Activated T-cell treated with anti-CD3 and anti-CD28 coated beads for 1 hour (primary cell): ENCODE results near the gene KRTAP2-2.

ENCODE experiments used
- DNase-seq: peaks from one replicate; pipeline ENCODE4 v3.0.0-alpha.2; 2020; ENCODE audit warnings: low read depth

KRTAP2-2 gene

DNA sequence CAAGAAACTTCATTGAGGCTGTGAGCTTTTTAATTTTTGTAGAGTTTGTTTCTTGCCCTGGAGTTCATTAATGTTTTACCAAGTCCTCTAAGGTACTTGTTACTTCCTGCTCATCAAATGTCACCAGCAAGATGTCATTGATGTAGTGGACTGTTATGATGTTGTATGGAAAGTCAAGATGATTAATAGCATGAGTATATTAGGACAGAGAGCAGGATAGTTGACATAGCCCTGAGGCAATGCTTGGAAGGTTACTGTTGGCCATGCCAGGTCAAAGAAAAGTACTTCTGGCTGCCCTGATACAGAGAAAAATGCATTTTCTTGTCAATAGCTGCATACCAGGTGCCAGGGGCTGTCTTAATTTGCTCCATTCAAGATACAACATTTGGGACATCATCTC is 34.7 kb downstream of the KRTAP2-2 start:
- no peak for DNase-seq

DNA sequence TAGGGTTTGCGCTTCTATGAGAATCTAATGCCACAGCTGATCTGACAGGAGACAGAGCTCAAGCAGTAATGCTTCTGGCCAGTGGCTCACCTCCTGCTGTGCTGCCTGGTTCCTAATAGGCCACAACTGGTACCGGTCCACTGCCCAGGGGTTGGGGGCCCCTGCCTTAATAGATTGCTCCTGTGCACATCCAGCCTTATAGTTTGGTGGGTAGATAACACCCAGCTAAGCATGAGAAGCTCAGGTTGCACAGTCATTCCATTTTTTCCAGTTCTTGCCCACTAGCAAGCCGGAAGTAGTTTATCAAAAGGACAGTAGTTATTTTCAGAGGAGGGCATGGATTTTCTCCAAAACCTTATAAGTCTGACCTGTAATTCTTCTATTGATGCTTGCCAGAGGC is 35.6 kb downstream of the KRTAP2-2 start:
- DNase-seq = no peak

DNA sequence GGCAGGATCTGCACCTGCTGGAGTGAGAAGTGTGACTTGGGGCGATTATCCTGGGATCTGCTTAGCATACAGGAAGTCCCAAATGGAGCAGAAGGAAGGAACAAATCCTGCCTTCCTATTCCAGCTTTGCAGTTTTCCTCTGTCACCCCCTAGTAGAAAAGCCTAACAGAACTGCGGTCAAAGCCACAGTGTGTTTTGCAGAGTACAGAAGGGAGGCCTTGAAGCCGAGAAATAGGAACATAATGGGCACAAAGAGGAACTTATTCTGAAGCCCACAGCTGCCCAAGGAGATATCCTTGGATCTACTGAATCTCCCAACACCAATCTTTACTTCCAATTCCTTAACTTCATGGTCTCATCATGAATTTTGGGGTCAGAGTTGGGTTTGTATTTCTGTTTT is 36.5 kb downstream of the KRTAP2-2 start:
- no peak for DNase-seq

DNA sequence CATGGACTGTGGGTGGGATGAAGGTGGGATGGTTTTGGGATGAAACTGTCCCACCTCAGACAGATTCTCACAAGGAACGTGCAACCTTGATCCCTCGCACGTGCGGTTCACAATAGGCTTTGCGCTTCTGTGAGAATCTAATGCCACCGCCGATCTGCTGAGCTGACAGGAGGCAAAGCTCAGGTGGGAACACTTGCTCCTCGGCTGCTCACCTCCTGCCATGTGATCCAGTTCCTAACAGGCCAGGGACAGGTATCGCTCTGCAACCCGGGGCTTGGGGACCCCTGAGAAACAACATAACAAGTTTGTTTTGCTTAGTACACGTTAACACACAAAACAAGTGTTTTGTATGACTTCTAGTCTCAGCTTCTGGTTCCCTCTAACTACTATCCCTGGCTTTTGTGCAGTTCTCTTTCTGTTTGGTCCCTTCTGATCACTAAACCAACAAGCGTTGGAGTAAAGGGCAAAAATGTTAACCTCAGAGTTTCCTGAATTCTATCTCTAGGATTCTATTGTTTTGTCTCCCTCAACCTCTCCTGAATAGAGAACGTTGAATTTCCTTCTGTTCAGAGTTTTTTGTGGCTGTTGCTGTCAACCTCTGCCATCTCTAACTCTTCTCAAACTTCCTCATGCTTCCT is 38.3 kb downstream of the KRTAP2-2 start:
- DNase-seq = no peak

DNA sequence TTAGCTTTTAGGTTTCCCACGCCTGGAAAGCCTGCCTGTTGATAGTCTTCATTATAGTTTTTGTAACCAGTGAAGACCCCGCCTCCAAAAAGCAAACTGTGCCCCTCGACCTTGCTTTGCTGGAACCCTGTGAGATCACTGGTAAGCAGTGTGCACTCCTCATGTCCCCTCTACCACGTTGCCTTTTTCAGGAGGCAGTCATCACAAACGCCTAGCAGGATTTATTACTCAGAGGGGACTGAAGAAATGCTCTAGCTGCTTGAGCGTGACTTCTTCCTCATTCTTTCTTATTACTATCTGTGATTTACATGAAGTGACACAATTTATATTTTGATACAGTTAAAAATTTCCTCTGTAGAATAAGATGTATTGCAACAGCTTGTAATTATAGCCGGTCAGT is 39.6 kb downstream of the KRTAP2-2 start:
- no peak for DNase-seq

DNA sequence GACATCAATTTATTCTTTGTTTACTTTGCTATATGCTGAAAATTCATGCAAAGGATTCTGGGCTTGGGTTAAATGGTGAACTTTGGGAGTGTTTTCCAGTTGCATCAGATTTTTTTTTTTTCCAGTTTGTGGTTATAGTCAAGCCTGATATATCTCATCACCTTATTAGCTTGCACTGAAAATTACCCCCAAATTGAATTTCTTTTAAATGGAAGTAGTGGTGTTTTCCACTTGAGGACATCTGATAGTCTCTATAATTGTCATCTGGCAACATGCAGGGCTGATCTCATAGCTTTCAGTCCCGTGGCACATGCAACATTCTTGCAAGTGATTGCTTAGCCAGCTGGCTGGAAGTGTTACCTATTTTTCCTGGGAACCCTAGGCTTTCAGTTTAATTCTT is 41.4 kb downstream of the KRTAP2-2 start:
- no peak for DNase-seq

DNA sequence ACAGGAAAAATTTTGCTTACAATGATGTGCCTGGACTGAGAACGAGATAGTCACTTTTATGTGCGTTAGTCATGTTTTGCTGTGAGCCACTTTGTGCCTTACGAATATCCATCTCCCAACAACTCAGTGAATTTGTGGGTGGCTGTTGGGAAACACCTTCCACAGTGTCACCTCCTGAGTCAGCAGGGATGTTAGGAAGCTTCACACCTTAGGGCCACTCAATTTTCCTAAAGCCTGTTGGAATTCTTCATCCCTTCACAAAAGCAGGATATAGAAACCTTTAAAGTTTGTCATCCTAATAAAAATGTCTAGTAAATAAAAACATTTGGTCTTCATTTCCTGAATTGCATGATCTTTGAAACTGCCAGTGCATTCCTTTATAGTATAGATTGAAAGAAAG is 41.8 kb downstream of the KRTAP2-2 start:
- no peak for DNase-seq

DNA sequence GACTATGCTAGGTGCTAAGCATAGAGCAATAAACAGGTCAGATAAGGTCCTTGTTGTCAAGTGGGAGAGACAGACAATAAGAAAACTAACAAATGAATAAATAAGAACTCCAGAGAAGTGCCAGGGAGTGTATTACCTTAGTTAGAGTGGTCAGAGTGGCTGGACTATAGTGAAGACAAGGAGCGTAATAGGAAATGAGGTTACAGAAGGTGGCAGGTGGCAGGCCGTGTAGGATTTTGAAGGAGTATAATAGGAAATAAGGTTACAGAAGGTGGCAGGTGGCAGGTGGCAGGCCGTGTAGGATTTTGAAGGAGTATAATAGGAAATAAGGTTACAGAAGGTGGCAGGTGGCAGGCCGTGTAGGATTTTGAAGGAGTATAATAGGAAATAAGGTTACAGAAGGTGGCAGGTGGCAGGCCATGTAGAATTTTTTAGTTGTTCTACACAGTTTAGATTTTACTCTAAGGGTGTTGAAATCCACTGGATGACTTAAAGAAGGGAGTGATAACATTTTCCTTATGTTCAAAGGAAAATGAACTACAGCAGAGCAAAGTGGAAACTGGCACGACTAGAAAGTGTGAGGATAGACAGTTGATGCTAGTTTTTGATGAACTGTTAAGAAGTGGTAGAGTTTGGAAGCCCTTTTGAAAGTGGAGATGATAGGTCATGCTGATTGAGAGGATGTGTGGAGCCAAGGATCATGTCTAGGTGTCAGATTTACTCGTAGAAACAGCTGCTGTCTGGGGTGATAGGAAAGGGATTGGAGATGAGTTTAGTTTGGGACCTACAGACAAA is 42.5 kb downstream of the KRTAP2-2 start:
- DNase-seq = no peak

DNA sequence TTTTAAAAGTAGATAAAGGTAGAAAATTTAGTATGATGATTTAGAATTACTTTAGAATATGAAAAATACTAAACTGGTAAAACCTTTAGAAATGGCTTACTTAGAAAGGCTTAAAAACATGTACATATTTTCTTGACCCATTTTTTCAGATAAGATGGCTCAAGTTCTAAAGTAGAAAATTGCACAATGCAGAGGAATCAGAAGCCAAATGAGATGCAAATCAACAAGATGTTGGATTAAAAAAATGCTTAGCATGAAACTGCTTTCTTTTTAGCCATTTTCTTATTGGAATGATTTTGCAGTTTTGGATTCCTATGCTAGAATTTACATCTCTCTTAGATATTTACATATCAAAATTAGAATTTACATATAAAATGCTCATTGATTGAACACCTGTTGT is 44.6 kb downstream of the KRTAP2-2 start:
- DNase-seq = no peak

DNA sequence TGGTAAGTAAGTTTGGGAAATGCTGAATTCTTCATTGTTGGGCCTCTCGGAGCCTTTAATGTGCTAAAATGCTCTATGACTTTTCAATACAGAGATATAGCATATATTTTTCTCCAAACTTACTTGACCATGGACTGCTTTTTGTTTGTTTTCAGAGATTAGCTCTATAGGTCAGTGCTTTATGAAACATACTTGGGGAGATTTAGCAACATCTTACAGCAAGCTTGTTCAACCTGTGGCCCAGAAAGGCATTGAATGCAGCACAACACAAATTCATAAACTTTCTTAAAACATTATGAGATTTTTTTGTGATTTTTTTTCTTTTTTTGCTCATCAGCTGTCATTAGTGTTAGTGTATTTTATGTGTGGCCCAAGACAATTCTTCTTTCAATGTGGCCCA is 45.1 kb downstream of the KRTAP2-2 start:
- no peak for DNase-seq

DNA sequence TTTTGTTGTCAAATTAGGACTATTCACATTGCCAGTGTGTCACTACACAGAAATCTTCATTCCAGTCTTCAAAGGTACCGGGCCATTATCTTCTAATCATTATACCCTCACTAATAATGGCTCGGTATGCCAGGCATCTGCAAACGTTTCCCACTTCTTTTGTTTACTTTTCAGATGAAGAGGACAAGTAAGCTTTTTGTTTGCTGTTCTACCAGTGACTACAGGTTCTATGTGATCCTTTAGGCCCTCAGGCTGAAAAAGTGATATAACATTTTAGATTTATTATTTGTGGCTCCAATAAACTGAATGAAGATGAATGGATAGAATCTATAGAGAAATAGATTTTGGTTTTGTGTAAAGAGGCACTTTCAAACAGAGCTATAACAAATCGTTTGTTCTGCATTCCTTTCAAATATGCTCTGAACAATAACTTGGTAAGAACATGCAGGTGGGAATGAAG is 45.7 kb downstream of the KRTAP2-2 start:
- DNase-seq = no peak

DNA sequence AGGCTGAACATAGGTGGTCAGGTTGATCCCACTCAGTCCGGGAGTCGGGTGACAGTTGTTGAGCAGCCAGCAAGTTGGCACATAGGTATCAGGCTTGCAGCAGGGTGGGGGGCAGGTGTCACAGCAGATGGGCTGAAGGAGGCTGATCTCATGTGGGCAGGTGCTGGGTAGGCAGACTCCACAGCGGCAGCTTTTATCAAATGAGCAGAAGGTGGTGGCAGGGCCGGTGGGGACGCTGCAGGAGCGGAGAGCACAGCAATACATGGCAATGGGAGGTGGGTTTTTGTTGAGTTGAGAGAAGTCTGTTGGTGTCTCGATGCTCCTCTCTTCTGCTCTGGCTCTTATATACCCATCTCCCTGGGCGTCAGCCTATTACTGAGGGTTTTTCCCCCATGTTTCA is 46.2 kb downstream of the KRTAP2-2 start, which contains the start of gene KRTAP3-1:
Gene KRTAP3-1, minus strand, starts transcription at position 318 of the 400 bp plus-strand sequence. Its CDS starts 54 bp downstream, at position 264.
- no peak for DNase-seq
